ENCODE data around the gene CDK3.
"Not testable (repeated sequence)": the region's sequence is repeated elsewhere in the genome, so short reads cannot be mapped to it uniquely, and the experiment has no call there.

The CDK3 gene

GRCh38 chr17:76000755-76001521 lies at the start of gene CDK3:
Gene CDK3, plus strand, starts transcription at chr17:76000855. Its CDS starts 571 bp downstream, at chr17:76001426.
- in situ Hi-C loops (cut with HindIII; ENCODE audit: low pct_ligation_motif_present, low pct_unique_long_range_greater_than_20kb, low sequenced_read_pairs): no loop called here

GRCh38 chr17:75950855-75951554 lies 49.6 kb upstream of the CDK3 start:
- in situ Hi-C loops (cut with HindIII; ENCODE audit: low pct_ligation_motif_present, low pct_unique_long_range_greater_than_20kb, low sequenced_read_pairs): no loop called here
- DNase-seq: peak; percentile 71

More at GRCh38 chr17:76000755-76001521, at the start of gene CDK3:
- DNase-seq: no peak

- in situ Hi-C loops (cut with HindIII; ENCODE audit: low pct_ligation_motif_present, low pct_unique_long_range_greater_than_20kb, low sequenced_read_pairs): no loop called here
- no peak for DNase-seq
Measured at GRCh38 chr17:75959051-75959838, 41.4 kb upstream of the CDK3 start.

GRCh38 chr17:75959839-75960511 lies 40.7 kb upstream of the CDK3 start:
- in situ Hi-C loops (cut with HindIII; ENCODE audit: low pct_ligation_motif_present, low pct_unique_long_range_greater_than_20kb, low sequenced_read_pairs): no loop called here
- DNase-seq: no peak

- DNase-seq: no peak
- in situ Hi-C loops (cut with HindIII; ENCODE audit: low pct_ligation_motif_present, low pct_unique_long_range_greater_than_20kb, low sequenced_read_pairs): no loop called here
Measured at GRCh38 chr17:75965468-75965867, 35.2 kb upstream of the CDK3 start.

GRCh38 chr17:75969044-75969443 lies 31.6 kb upstream of the CDK3 start:
- in situ Hi-C loops (cut with HindIII; ENCODE audit: low pct_ligation_motif_present, low pct_unique_long_range_greater_than_20kb, low sequenced_read_pairs): not testable (repeated sequence)

GRCh38 chr17:75970011-75970523 lies 30.6 kb upstream of the CDK3 start:
- no peak for DNase-seq
- in situ Hi-C loops (cut with HindIII; ENCODE audit: low pct_ligation_motif_present, low pct_unique_long_range_greater_than_20kb, low sequenced_read_pairs): no loop called here

More at GRCh38 chr17:75969044-75969443, 31.6 kb upstream of the CDK3 start:
- not testable (repeated sequence) for DNase-seq

GRCh38 chr17:75970626-75971025 lies 30.0 kb upstream of the CDK3 start:
- no peak for DNase-seq
- in situ Hi-C loops (cut with HindIII; ENCODE audit: low pct_ligation_motif_present, low pct_unique_long_range_greater_than_20kb, low sequenced_read_pairs): no loop called here

GRCh38 chr17:75975187-75975586 lies 25.5 kb upstream of the CDK3 start:
- in situ Hi-C loops (cut with HindIII; ENCODE audit: low pct_ligation_motif_present, low pct_unique_long_range_greater_than_20kb, low sequenced_read_pairs): not testable (repeated sequence)

GRCh38 chr17:75975757-75976174 lies 24.9 kb upstream of the CDK3 start:
- in situ Hi-C loops (cut with HindIII; ENCODE audit: low pct_ligation_motif_present, low pct_unique_long_range_greater_than_20kb, low sequenced_read_pairs): no loop called here
- no peak for DNase-seq

More at GRCh38 chr17:75975187-75975586, 25.5 kb upstream of the CDK3 start:
- not testable (repeated sequence) for DNase-seq

- in situ Hi-C loops (cut with HindIII; ENCODE audit: low pct_ligation_motif_present, low pct_unique_long_range_greater_than_20kb, low sequenced_read_pairs): no loop called here
- peak; percentile 44 for DNase-seq
Measured at GRCh38 chr17:75976175-75976848, 24.3 kb upstream of the CDK3 start.

- in situ Hi-C loops (cut with HindIII; ENCODE audit: low pct_ligation_motif_present, low pct_unique_long_range_greater_than_20kb, low sequenced_read_pairs): no loop called here
- DNase-seq: peak; percentile 98
Measured at GRCh38 chr17:75978938-75979704, 21.5 kb upstream of the CDK3 start, which contains the start of the genes ACOX1 and TEN1. Gene ACOX1, minus strand, starts transcription at chr17:75979166. Its CDS starts 93 bp downstream, at chr17:75979073. Gene TEN1, plus strand, starts transcription at chr17:75979240. Its CDS starts 6,953 bp downstream, at chr17:75986193.

GRCh38 chr17:75979705-75980187 lies 20.9 kb upstream of the CDK3 start:
- in situ Hi-C loops (cut with HindIII; ENCODE audit: low pct_ligation_motif_present, low pct_unique_long_range_greater_than_20kb, low sequenced_read_pairs): no loop called here
- DNase-seq: no peak

GRCh38 chr17:75980188-75981018 lies 20.3 kb upstream of the CDK3 start:
- in situ Hi-C loops (cut with HindIII; ENCODE audit: low pct_ligation_motif_present, low pct_unique_long_range_greater_than_20kb, low sequenced_read_pairs): no loop called here
- peak; percentile 50 for DNase-seq

GRCh38 chr17:75981019-75981615 lies 19.5 kb upstream of the CDK3 start:
- DNase-seq: no peak
- in situ Hi-C loops (cut with HindIII; ENCODE audit: low pct_ligation_motif_present, low pct_unique_long_range_greater_than_20kb, low sequenced_read_pairs): no loop called here

All from ACHN (cell line).